ENCODE results near the gene WWC1.
"Not testable (repeated sequence)": the region's sequence is repeated elsewhere in the genome, so short reads cannot be mapped to it uniquely, and the experiment has no call there.

Gene WWC1

DNA sequence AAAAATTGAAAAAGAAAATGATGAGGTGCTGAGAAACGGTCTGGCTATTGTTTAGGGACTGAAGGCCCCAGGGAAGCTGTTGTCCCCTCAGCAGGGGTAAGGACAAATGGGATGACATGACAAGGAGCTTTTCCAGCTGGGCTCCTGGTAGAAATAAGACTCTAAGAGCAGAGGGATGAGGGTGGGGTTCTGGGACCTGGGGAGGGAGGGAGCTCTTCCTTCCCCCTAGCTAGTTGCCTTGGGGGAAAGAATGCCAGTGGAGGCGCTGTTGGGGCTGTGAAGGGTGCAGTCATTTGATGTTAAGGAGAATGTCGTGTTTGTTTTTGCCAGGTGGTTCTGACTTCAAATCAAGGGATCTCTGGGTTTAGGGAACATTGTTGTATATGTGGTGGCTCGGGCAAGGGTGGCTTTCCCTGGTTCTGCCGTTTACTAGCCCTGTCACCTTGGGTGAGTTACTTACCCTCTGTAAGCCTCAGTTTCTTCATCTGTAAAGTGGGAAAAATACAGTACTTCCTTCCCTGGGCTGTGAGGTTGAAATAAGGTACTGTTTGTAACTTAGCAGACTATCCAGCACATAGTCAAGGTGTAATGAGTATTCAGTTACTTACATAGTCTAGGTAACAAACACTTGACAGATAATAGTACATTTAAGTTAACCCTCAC lies 47.8 kb downstream of the WWC1 start:
- DNase-seq, result no peak

GRCh38 chr5:168339772-168340140 lies 48.3 kb downstream of the WWC1 start:
- DNase-seq, result not testable (repeated sequence)

- no peak for DNase-seq
Observed at GRCh38 chr5:168340487-168340886, 49.0 kb downstream of the WWC1 start.

- DNase-seq, result no peak
Observed at GRCh38 chr5:168341178-168341577, 49.7 kb downstream of the WWC1 start.

- no peak for DNase-seq
Observed at GRCh38 chr5:168342151-168342825, 50.8 kb downstream of the WWC1 start.

- DNase-seq, result no peak
Observed at GRCh38 chr5:168342985-168343384, 51.5 kb downstream of the WWC1 start.

GRCh38 chr5:168346417-168346816 lies 55.0 kb downstream of the WWC1 start:
- DNase-seq, result no peak

DNA sequence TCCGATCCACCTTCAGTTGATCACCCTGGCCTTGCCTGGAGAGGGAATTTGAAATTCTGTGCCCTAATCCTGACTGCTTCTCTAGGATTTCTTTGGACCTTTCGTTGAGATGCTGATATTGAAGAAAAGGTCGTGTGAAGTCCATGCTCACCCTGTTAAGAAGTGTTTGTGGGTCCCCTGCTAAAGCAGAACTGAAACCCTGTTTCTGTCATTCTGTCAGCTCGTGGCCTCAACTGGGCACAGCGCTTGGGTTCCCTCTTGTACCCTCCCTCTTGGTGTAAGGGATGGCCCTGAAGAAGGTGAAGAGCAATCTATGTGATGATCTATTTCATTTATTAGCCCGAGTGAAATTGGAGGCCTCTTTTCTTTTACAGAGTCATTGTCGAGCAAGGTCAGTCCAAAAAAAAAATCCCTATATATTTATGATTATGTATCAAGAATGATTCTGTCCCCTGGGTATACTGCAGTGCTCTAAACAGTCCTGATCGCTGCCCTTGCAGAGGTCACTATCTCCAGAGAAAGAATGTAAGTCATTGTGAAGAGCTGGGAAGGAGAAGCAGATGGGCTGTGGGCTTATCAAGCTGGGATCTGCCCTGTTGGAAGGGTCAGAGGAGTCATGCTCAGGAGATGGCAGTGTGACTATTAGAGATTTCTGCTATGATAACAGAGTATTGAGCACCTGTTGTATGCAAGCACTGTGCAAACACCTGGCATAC lies 56.1 kb downstream of the WWC1 start:
- DNase-seq, result no peak

DNA sequence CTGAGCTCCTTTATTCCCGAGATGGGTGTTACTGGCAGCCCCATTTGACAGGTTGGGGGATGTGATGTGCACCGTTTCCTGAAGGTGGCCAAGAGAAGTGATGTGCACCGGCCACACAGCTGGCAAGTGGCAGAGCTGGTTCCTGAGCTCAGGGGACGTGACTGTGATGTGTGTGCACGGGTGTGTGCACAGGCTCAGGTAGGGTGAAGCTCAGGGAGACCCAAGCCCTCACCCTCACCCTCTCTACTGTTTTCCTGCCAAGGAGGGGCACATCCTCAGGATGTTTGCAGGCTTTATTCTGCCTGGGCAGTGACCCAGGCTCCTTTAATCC lies 56.6 kb downstream of the WWC1 start:
- peak; percentile 76 for DNase-seq

DNA sequence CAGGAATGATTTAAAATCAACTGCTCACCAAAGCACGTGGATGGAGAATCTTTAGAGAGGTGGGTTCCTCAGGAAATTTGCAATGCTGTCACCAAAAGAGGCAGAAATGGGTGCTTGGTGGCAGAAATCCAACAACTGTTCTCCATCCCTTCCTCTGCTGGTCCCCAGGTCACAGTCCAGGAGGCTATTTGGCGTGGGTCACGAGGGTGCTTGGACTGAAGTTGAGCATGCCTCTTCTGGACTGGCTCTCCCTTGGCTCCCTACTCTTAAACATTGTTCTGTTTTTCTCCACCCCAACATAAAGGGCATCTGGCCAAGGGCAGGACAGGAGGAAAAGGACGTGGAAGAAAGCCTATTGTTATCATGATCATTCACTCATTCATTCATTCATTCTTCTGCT lies 58.9 kb downstream of the WWC1 start:
- DNase-seq, result no peak

DNA sequence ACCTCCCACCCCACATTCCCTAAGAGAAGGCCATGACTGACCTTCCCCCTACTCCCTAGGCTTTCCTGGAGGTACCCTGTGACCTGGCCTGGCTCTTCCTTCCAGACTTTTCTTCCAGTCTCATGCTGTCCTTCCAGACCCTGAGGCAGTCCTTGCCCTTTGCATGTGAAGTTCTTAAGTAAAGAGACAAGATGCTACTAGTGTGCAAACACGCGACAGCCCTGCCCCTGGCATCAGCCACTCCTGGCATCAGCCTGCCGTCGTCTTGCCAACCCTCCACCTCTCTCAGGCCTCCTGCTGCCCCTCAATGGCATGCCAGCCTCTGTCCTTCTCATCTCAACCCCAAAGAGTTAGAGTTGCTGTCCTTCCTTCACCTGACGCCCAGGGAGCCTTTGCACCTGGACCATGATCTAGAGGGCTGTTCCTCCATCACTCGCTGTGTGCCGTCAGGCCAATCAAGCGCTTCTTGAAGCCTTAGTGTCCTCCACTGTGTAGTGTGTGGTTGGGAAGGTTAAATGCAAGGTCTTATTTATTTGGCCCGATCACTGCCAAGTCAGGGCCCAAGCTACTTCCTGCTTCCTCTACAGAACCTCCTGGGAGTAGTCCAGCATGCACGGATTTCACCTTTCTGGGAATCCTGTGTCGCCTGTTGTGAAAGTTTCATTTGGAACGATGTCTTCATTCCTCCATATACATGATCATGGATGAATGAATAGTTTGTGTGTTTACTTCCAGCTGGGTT lies 61.9 kb downstream of the WWC1 start:
- peak; percentile 74 for DNase-seq

- DNase-seq, result no peak
Observed at GRCh38 chr5:168354397-168354796, 63.0 kb downstream of the WWC1 start.

DNA sequence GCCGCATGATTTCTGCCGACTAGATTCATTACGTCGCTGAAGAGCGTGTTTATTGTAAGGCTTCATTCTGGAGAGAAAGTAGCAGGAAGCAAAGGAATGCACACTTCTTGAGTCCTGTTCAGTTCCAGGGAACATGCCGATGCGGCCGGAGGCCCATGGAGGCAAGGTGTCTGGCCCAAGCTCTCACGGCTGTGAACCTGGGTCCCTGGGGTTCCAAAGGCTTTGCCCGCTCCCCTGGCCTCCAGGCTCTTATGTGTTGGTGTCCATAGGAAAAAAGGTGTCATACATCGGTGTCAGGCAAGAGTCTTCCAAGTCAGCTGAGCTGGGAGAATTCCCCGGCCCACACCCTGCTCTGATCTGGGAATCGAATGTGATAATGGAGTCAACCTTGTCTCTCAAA lies 64.7 kb downstream of the WWC1 start:
- DNase-seq, result no peak

DNA sequence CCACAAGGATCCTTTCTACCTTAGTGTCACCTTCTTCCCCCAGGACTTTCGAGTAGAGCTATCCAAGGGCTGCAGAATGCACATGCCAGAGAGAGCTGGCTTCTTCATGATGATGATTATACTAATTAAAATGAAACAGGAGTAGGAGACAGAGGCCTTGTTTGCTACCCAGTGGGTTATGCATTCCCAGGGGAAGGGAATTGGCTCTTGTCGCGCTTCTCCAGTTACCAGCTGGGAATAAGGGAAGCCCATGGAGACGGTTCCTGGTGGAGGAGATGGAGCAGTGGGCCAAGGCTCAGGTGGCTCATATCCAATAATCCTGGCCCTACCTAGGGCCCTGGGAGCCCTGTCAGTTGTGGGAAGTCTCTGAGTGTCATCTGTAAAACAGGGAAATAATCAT lies 65.1 kb downstream of the WWC1 start:
- DNase-seq, result peak; percentile 82

DNA sequence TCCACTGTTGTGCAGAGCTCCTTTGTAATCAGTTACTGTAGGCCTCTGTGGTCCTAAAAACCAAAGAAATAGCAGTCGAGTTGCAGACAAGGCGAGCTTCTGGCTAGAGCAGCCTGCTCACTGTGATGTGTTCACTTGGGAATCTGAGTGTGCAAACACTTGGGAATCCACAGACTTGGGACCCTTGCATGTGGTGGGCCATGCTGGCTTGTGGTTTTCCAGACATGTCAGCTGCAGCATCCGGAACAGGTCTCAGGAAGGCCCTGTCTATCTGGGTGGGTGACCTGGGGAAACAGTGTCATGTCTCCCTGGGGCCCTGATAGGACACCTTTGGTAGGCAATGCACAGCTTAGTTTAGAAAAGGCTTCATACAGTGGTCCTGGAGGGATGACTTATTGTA lies 66.4 kb downstream of the WWC1 start:
- no peak for DNase-seq

GRCh38 chr5:168359820-168360460 lies 68.5 kb downstream of the WWC1 start:
- no peak for DNase-seq

DNA sequence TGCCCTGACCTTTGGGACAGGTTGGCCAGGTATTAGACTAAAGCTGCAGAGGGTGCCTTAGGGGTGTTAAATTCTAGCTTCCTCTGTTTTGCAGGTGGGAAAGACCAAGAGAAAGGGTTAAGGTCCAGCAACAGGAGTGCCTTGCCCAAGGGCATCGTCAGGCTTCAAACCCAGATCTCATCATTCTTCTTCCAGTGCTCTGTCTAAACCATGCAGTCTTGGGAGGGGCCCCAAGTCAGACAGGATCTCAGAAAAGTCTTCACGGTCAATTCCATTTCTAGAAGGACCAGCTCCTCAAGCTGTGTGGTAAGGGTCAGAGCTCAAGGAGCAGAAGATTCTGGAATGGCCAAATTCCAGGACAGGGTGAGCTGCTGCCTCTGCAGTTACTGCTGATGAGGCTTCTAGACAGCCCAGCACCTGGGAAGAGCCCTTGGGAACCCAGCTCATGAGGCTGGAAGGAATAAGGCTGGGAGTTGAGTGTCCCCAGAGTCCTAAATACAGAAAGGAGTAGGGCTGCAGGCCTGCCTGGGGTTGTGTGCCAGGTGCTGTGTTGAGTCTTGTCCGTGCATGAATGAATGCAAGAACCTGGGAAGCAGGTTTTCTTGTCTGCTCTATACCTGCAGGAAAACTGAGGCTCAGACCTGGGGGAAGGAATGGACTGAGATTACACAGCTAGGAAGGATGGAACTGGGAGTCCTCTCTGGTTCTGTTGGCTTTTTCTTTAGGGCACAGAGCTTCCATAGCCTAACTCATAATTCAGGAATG lies 69.3 kb downstream of the WWC1 start:
- DNase-seq, result no peak

DNA sequence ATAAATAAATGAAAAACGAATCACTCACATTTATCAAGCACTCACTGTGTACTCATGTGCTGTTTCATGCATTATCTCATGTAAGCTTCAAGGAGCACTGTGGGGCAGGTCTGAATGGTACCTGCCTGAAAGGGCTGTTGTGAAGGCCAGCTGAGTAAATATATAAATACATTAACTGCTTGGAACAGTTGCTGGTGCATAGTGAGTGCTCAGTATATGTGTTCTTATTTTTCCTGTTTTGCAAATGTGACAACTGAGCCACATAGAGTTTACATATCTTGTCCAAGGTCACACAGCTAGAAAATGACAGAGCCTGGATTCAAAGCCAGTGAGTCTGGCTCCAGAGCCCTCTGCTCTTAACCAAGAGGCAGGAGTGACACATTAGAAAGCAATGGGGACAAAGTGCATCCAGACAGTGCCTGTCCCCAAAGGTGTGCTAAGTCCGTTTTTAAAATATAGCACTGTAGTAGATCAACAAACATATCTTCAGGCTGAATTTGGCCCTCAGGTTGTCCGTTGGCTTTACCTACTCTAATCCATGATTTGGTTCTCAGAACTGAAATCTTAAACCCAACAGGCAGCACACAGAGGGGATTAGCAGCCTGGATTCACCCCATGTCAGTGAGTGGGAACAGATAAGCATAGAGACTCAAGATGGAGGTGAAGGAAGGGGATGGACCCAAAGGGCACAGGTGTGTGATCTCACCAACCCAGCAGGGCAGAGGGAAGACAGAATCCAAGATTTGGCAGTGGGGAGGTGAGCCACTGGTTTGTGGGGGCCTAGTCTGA lies 70.8 kb downstream of the WWC1 start:
- peak; percentile 76 for DNase-seq

- no peak for DNase-seq
Observed at GRCh38 chr5:168364151-168364661, 72.8 kb downstream of the WWC1 start.

GRCh38 chr5:168364750-168365550 lies 73.5 kb downstream of the WWC1 start:
- DNase-seq, result no peak

Data from NCI-H2029 (cell line).